Neutrophil (primary cell): ENCODE measurements around the gene TINCR.

Experiments used
- H3K27ac ChIP-seq: fragments of 200-600 bp; sonication (generic); 2 replicates; pipeline ENCODE4 v1.5.1; 2016; ENCODE audit warnings: mild to moderate bottlenecking, moderate library complexity
- H3K27me3 ChIP-seq: fragments of 200-600 bp; sonication (generic); 2 replicates; pipeline ENCODE4 v1.6.0; 2016; ENCODE audit warnings: mild to moderate bottlenecking
- H3K36me3 ChIP-seq: fragments of 200-600 bp; sonication (generic); 2 replicates; pipeline ENCODE4 v1.5.1; 2017
- H3K4me1 ChIP-seq, 2 experiments: fragments of 200-600 bp in 1 of 2; sonication (generic) in 1 of 2; 1 replicate in 1 of 2; 2 replicates in 1 of 2; pipeline versions ENCODE4 v1.5.1 to v1.6.1; 2013 to 2016; ENCODE audit warnings: low read depth in 1 of 2, low read length in 1 of 2, mild to moderate bottlenecking in 1 of 2, moderate library complexity in 1 of 2; ENCODE audit not compliant: control insufficient read depth in 1 of 2, insufficient read depth in 1 of 2
- H3K4me3 ChIP-seq, 2 experiments: fragments of 200-600 bp in 1 of 2; sonication (generic) in 1 of 2; 1 replicate in 1 of 2; 2 replicates in 1 of 2; pipeline ENCODE4 v1.5.1; 2013 to 2016; ENCODE audit warnings: low read depth in 1 of 2, low read length in 1 of 2, mild to moderate bottlenecking in 1 of 2, moderate library complexity in 1 of 2
- H3K9me3 ChIP-seq: fragments of 200-600 bp; sonication (generic); 2 replicates; pipeline ENCODE4 v1.5.1; 2016
- TF ChIP-seq, protein P1 (sequence below): fragments of 200-600 bp; sonication (generic); IDR thresholded peaks from 2 replicates; pipeline ENCODE4 v1.5.1; 2016; ENCODE audit warnings: antibody characterized with exemption

TINCR gene

GRCh38 chr19:5561559-5561958, 6.2 kb downstream of the TINCR start:
- Histone ChIP-seq H3K36me3 (no peaks in the 10 kb centered on the region), H3K9me3 (no peaks in the 10 kb centered on the region), H3K4me1 (no peaks in the 10 kb centered on the region), H3K27ac (no peak overlapping the region), H3K4me3 (no peak overlapping the region), H3K27me3 (peaks cover 74% of the 10 kb centered on the region)
- TF ChIP-seq, protein P1, sequence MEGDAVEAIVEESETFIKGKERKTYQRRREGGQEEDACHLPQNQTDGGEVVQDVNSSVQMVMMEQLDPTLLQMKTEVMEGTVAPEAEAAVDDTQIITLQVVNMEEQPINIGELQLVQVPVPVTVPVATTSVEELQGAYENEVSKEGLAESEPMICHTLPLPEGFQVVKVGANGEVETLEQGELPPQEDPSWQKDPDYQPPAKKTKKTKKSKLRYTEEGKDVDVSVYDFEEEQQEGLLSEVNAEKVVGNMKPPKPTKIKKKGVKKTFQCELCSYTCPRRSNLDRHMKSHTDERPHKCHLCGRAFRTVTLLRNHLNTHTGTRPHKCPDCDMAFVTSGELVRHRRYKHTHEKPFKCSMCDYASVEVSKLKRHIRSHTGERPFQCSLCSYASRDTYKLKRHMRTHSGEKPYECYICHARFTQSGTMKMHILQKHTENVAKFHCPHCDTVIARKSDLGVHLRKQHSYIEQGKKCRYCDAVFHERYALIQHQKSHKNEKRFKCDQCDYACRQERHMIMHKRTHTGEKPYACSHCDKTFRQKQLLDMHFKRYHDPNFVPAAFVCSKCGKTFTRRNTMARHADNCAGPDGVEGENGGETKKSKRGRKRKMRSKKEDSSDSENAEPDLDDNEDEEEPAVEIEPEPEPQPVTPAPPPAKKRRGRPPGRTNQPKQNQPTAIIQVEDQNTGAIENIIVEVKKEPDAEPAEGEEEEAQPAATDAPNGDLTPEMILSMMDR, result no peak

GRCh38 chr19:5560156-5560555, 7.6 kb downstream of the TINCR start:
- Histone ChIP-seq H3K4me1 (no peaks in the 10 kb centered on the region), H3K9me3 (no peaks in the 10 kb centered on the region), H3K27ac (no peak overlapping the region), H3K36me3 (no peaks in the 10 kb centered on the region), H3K4me3 (no peak overlapping the region), H3K27me3 (peaks cover 60% of the 10 kb centered on the region)
- TF ChIP-seq, protein P1, result no peak

DNA sequence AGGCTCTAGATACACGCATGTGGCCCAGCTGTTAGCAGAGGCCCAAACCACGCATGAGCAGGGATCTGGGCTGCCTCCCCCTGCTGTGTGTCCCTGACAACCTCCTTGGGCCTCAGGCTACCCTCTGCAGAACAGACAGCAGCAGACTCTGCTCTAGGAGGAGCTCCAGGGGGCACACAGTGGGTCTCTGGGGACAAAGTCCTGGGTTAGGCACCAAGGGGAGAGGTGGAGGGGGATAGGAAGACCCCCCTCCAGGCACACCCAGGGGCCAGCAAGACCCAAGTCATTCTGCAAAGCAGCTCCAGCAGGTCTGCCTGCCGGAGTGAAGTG, 8.0 kb downstream of the TINCR start:
- H3K9me3 ChIP-seq, result no peaks in the 10 kb centered on the region
- no peaks in the 10 kb centered on the region for H3K4me1 ChIP-seq
- no peak overlapping the region for H3K4me3 ChIP-seq
- H3K27me3 ChIP-seq, result peaks cover 57% of the 10 kb centered on the region
- TF ChIP-seq, protein P1, result no peak
- no peaks in the 10 kb centered on the region for H3K36me3 ChIP-seq
- H3K27ac ChIP-seq, result no peak overlapping the region

GRCh38 chr19:5558101-5558621, 9.6 kb downstream of the TINCR start:
- H3K4me1 ChIP-seq, result no peaks in the 10 kb centered on the region
- TF ChIP-seq, protein P1, result no peak
- H3K9me3 ChIP-seq, result no peaks in the 10 kb centered on the region
- no peak overlapping the region for H3K27ac ChIP-seq
- H3K4me3 ChIP-seq, result no peak overlapping the region
- peaks cover 42% of the 10 kb centered on the region for H3K27me3 ChIP-seq
- no peaks in the 10 kb centered on the region for H3K36me3 ChIP-seq

DNA sequence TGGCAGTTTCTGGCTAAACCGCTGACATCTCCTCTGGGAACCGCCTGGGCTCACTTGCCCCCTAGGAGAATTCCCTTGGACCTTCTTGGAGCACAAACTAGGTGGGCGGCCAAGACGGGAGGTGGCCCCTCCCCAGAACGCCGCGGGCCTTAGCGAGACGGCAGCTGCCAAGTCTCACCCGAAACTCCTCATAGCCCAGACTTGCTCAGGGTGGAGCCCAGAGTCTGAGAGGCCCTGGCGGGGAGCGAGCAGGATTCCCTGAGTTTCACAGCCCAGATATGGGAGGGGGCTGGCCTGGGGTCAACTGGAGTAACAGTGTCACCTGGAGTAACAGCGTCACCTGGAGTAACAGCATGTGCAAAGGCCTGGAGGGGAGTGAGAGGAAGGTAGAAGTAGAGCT, 10.1 kb downstream of the TINCR start:
- Histone ChIP-seq H3K9me3 (no peaks in the 10 kb centered on the region), H3K27ac (no peak overlapping the region), H3K4me3 (no peak overlapping the region), H3K36me3 (no peaks in the 10 kb centered on the region), H3K4me1 (no peaks in the 10 kb centered on the region), H3K27me3 (peaks cover 37% of the 10 kb centered on the region)
- TF ChIP-seq, protein P1, result no peak

GRCh38 chr19:5554828-5555227, 12.9 kb downstream of the TINCR start:
- TF ChIP-seq, protein P1, result no peak
- H3K4me1 ChIP-seq, result no peaks in the 10 kb centered on the region
- H3K9me3 ChIP-seq, result no peaks in the 10 kb centered on the region
- peaks cover 15% of the 10 kb centered on the region for H3K27me3 ChIP-seq
- no peak overlapping the region for H3K27ac ChIP-seq
- no peak overlapping the region for H3K4me3 ChIP-seq
- no peaks in the 10 kb centered on the region for H3K36me3 ChIP-seq
